Choroid plexus epithelial cell (primary cell): Measurements from ENCODE around the gene PDE8A.
"Not testable (repeated sequence)": the region's sequence is repeated elsewhere in the genome, so short reads cannot be mapped to it uniquely, and the experiment has no call there.

Experiments
- DNase-seq: peaks from one replicate; pipeline ENCODE4 v3.0.0-alpha.2; 2010; ENCODE audit warnings: low read depth
- H3K4me3 ChIP-seq: 2 replicates; pipeline ENCODE4 v1.5.1; 2011; ENCODE audit warnings: low read depth, mild to moderate bottlenecking, control low read depth, low read length, moderate library complexity
- TF ChIP-seq, protein P1 (sequence below): conservative IDR thresholded peaks from 2 replicates; pipeline ENCODE4 v1.5.1; 2011; ENCODE audit warnings: low read depth, mild to moderate bottlenecking, control low read depth, inconsistent platforms, low read length, moderate library complexity

Gene PDE8A

DNA sequence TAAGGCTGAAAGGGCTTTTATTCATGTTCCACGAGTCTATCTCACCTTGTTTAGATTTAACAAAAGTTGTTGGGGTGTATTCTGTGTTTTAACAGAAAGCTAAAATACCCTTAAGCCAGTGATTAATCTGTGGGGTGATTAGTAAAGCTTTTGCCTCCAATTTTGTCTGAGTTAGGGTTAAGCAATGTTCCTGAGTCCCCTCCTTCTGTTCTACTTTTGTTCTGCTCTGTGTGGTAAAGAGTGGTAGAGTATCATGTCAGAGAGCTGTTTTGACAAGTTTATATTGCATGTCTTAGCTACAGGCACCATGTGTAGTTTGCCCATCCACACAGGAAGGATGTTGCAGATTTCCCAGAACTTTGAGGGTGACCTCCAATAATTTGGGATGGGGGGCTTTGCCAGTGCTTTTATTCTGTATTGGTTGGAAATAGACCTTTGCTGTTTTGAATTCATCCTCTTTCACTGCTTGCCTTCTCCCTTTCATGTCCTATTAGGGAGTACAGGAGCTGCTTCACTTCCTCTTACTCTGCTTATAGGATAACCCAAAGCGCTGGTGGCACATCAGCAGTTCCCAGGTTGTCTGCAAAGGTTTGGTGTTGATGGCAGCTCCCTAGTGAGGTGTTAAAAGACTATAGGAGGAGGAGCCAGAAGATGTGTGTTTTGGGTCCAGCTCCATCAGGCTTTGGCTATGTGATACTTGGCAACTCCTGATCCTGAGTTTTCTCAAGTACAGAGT is 7.4 kb downstream of the PDE8A start:
- H3K4me3 ChIP-seq, result no peak overlapping the region
- DNase-seq, result no peak
- TF ChIP-seq, protein P1, sequence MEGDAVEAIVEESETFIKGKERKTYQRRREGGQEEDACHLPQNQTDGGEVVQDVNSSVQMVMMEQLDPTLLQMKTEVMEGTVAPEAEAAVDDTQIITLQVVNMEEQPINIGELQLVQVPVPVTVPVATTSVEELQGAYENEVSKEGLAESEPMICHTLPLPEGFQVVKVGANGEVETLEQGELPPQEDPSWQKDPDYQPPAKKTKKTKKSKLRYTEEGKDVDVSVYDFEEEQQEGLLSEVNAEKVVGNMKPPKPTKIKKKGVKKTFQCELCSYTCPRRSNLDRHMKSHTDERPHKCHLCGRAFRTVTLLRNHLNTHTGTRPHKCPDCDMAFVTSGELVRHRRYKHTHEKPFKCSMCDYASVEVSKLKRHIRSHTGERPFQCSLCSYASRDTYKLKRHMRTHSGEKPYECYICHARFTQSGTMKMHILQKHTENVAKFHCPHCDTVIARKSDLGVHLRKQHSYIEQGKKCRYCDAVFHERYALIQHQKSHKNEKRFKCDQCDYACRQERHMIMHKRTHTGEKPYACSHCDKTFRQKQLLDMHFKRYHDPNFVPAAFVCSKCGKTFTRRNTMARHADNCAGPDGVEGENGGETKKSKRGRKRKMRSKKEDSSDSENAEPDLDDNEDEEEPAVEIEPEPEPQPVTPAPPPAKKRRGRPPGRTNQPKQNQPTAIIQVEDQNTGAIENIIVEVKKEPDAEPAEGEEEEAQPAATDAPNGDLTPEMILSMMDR, result no peak

DNA sequence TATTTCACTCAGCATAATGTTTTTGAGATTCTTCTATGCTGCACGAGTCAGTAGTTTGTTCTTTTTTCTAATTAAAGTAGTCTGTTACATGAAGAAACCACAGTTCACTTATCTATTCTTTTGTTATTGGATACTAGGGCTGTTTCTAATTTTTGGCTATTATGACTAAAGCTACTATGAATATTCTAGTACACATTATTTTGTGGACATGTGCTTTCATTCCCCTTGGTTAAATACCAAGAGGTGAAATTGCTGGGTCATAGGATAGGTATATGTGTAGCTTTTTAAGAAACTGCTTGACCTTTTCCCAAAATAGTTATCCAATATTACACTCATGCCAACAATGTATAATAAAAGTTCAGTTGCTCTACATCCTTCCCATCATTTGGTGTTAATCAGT is 8.9 kb downstream of the PDE8A start:
- DNase-seq, result no peak
- no peak overlapping the region for H3K4me3 ChIP-seq
- TF ChIP-seq, protein P1, result no peak

DNA sequence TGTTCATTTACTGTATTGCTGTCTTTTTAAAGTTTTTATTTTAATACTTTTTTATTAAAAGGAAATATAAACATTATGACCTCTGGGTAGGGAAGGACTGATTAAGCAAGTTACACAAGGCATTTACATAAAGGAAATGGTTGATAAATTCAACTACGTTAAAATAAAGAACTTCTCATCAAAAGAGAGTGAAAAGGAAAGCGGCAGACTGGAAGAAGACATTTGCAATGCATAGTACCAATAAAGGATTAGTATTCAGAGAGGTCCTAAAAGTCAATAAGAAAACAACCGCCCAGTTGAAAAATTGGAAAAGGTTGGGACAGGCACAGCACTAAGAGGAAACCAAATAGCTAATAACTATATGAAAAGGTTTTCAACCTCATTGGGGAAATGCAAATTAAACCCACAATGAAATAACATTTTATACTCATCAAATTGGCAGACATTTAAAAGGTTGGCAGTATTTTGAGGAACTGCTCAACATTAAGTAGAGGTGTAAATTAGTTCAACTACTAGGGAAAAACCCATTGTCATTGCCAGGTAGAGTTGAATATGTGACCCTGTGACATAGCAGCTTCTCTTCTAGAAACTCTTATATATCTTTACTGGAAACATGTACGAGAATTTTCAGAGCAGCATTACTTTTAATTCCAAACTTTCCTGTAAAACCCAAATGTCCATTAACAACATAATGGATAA is 9.5 kb downstream of the PDE8A start:
- no peak overlapping the region for H3K4me3 ChIP-seq
- DNase-seq, result no peak
- TF ChIP-seq, protein P1, result no peak

DNA sequence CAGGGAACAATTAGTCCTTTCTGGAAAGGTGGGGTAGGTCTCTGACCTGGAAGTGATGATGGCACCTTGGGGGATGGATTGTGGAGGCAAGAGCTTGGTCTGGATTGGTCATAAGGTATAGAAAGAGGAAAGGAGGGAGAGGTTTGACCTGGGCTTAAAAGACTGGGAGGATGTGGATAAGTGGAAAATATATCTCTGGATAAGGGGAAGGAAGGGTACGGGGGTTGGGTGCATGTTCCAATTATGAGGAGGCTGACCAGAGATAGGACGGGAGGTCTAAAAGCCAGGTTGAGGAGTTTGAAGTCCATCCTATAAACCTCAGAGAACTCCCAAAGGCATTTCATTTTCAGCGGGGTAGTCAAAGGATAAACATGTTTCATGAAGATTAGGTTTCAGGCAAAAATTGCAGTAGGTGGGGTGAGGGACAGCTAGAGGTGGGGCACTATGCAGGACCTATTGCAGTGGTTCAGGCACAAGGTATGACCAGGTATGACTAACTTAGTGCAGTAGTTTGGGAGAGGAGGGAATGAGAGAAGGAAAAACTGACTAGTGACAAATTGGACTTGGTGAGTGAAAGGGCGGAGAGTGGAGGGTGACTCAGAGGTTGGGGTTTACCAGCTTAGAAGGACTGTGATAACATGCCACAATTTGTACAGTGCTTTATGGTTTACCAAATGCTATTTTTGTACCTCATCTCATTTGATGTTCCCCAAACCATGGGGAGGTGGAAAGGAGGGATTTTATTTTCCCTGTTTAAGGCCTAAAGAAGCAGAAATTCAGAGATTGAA is 10.7 kb downstream of the PDE8A start:
- peak; percentile 70 for DNase-seq

DNA sequence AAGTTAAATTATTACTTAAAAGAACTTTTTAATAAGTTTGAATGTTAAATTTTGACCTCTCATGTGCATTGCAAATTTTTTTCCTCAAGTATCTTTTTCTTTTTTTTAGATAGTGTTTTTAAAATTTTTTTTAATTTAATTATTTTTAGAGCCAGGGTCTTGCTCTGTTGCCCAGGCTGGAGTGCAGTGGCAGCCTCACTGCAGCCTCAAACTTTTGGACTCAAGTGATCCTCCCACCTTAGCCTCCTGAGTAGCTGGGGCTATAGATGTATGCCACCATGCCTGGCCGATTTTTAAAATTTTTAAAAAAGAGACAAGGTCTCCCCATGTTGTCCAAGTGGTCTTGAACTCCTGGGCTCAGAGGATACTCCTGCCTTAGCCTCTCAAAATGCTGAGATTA is 14.4 kb downstream of the PDE8A start:
- DNase-seq, result no peak
- no peak overlapping the region for H3K4me3 ChIP-seq
- TF ChIP-seq, protein P1, result no peak

More for the DNA sequence above, 10.7 kb downstream of the PDE8A start:
- no peak overlapping the region for H3K4me3 ChIP-seq
- TF ChIP-seq, protein P1, result no peak

DNA sequence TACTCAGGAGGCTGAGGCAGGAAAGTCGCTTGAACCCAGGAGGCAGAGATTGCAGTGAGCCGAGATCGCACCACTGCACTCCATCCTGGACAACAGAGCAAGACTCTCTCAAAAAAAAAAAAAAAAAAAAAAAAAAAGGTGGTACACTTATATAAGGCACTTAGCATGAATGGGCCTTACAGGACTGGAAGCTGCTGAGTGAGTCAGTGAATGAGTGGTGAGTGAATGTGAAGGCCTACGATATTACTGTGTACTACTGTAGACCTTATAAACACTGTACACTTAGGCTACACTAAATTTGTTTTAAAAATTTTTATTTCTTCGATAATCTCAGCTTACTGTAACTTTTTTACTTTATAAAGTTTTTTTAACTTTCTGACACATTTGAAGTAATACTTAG is 15.1 kb downstream of the PDE8A start:
- not testable (repeated sequence) for H3K4me3 ChIP-seq, DNase-seq

DNA sequence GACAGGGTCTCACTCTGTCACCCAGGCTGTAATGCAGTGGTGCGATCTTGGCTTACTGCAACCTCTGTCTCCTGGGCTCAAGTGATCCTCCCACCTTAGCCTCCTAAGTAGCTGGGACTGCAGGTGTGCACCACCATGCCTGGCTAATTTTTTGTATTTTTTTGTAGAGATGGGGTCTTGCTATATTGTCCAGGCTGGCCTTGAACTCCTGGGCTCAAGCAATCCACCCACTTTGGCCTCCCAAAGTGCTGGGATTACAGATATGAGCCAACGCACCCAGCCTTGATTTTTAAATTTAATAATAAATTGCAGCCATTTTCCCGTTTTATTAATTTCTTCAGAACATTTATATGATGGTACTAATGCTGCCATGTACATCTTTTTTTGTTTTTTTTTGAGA is 15.6 kb downstream of the PDE8A start:
- not testable (repeated sequence) for H3K4me3 ChIP-seq, DNase-seq
